GM12878 (cell line): ENCODE data around the gene BCAS3. TPM values are rescaled to one million over a fixed set of nuclear protein-coding genes. Genes with fewer than 3 reads are reported as not detected.

Experiments used
- ATAC-seq: fragments of 200-7000 bp; cut with Tn5 transposase; 3 replicates; pipeline ENCODE4 v1.9.1; 2020; ENCODE audit warnings: mild to moderate bottlenecking, moderate library complexity
- BruUV-seq: library from RNA; stranded (reverse); fragments of 400-500 nt; replicated peaks from 2 replicates; lab custom pipeline; 2021; lab: Mats Ljungman, UMichigan
- CTCF ChIA-PET: fragments of 300-600 bp; sonication (Branson Sonifier 250); formaldehyde crosslinking; extraction: SDS; loops from one replicate; lab custom pipeline; 2021; ENCODE audit warnings: inconsistent platforms; lab: Yijun Ruan, JAX
- POLR2A ChIA-PET: fragments of 350-600 bp; formaldehyde crosslinking; extraction: SDS; loops from one replicate; lab custom pipeline; 2021; ENCODE audit warnings: inconsistent platforms; lab: Charles Lee
- RAD21 ChIA-PET: fragments of 300-600 bp; sonication (Branson Sonifier 250); formaldehyde crosslinking; loops from one replicate; lab custom pipeline; 2023; ENCODE audit warnings: antibody characterized with exemption; ENCODE audit not compliant: unreplicated experiment; lab: Charles Lee
- SMC1A ChIA-PET: fragments of 300-600 bp; sonication (Branson Sonifier 250); formaldehyde crosslinking; loops from one replicate; lab custom pipeline; 2023; ENCODE audit not compliant: unreplicated experiment, uncharacterized antibody; lab: Charles Lee
- DNase-seq: peaks from one replicate; pipeline ENCODE4 v3.0.0-alpha.2; 2011; ENCODE audit warnings: low read depth, low spot score
- FAIRE-seq: peaks from 3 replicates; lab custom pipeline; 2011; peaks lifted over from hg19 to GRCh38; lab: Jason Lieb, UNC
- H2AFZ ChIP-seq: 2 replicates; pipeline ENCODE4 v1.6.0; 2011; ENCODE audit warnings: low read depth, low read length, control low read depth; ENCODE audit not compliant: control insufficient read depth
- H3K27ac ChIP-seq: 2 replicates; pipeline ENCODE4 v1.5.1; 2011; ENCODE audit warnings: control low read depth; ENCODE audit not compliant: control insufficient read depth, insufficient read depth
- H3K27me3 ChIP-seq, 2 experiments: replicated peaks in 1 of 2; 2 replicates each; pipeline versions ENCODE4 v1.6.0 to v1.6.1; 2011; ENCODE audit warnings: low read length in 1 of 2; ENCODE audit not compliant: control insufficient read depth in 2 of 2, insufficient read depth in 2 of 2
- H3K36me3 ChIP-seq, 2 experiments: 2 replicates each; pipeline ENCODE4 v1.5.1; 2011; ENCODE audit warnings: low read length in 1 of 2; ENCODE audit not compliant: control insufficient read depth in 2 of 2, insufficient read depth in 2 of 2
- H3K4me1 ChIP-seq: 2 replicates; pipeline ENCODE4 v1.6.1; 2011; ENCODE audit warnings: mild to moderate bottlenecking, low read length, moderate library complexity, mixed read lengths; ENCODE audit not compliant: control insufficient read depth, insufficient read depth
- H3K4me2 ChIP-seq: 2 replicates; pipeline ENCODE4 v1.6.0; 2011; ENCODE audit warnings: control low read depth; ENCODE audit not compliant: control insufficient read depth, insufficient read depth
- H3K4me3 ChIP-seq: fragments of 200-600 bp; sonication (generic); 2 replicates; pipeline ENCODE4 v1.5.1; 2016
- H3K79me2 ChIP-seq: 2 replicates; pipeline ENCODE4 v1.6.0; 2011; ENCODE audit warnings: low read length; ENCODE audit not compliant: control insufficient read depth, insufficient read depth
- H3K9ac ChIP-seq: 2 replicates; pipeline ENCODE4 v1.8.0; 2011; ENCODE audit warnings: low read length, control low read depth, mixed read lengths; ENCODE audit not compliant: control insufficient read depth, insufficient read depth
- H3K9me3 ChIP-seq: replicated peaks from 3 replicates; pipeline ENCODE4 v1.5.1; 2011; ENCODE audit warnings: mild to moderate bottlenecking, low read length; ENCODE audit not compliant: control insufficient read depth, insufficient read depth
- H4K20me1 ChIP-seq: 2 replicates; pipeline ENCODE4 v1.6.0; 2011; ENCODE audit not compliant: control insufficient read depth, insufficient read depth
- BACH1 ChIP-seq: fragments of 450-650 bp; IDR thresholded peaks from 2 replicates; pipeline ENCODE4 v1.6.1; 2017; ENCODE audit warnings: mild to moderate bottlenecking, borderline replicate concordance
- CEBPB ChIP-seq, 2 experiments: fragments of 150-350 bp in 1 of 2; IDR thresholded peaks; 2 replicates each; pipeline ENCODE4 v1.6.1; 2012 to 2014; ENCODE audit warnings: low read depth in 2 of 2, low read length in 2 of 2, borderline replicate concordance in 1 of 2, inconsistent platforms in 1 of 2
- EED ChIP-seq: sonication (generic); IDR thresholded peaks from 2 replicates; pipeline ENCODE4 v1.6.1; 2016; ENCODE audit warnings: antibody characterized with exemption, low read depth
- ETV6 ChIP-seq, 2 experiments: fragments of 450-650 bp in 1 of 2; IDR thresholded peaks in 1 of 2; conservative IDR thresholded peaks in 1 of 2; 2 replicates each; pipeline ENCODE4 v1.6.1; 2014; ENCODE audit warnings: antibody characterized with exemption in 1 of 2, borderline replicate concordance in 1 of 2, low read depth in 1 of 2, mild to moderate bottlenecking in 1 of 2, moderate library complexity in 1 of 2
- LARP7 ChIP-seq: fragments of 450-650 bp; IDR thresholded peaks from 2 replicates; pipeline ENCODE4 v1.6.1; 2017; ENCODE audit warnings: mild to moderate bottlenecking
- NFXL1 ChIP-seq: fragments of 450-650 bp; IDR thresholded peaks from 2 replicates; pipeline ENCODE4 v1.6.1; 2017; ENCODE audit warnings: antibody characterized with exemption, mild to moderate bottlenecking, borderline replicate concordance
- POLR2AphosphoS2 ChIP-seq: IDR thresholded peaks from 2 replicates; pipeline ENCODE4 v1.6.1; 2011; ENCODE audit warnings: low read depth, mild to moderate bottlenecking, low read length, improper control_type of control experiment, moderate library complexity
- RAD51 ChIP-seq: fragments of 450-650 bp; IDR thresholded peaks from 2 replicates; pipeline ENCODE4 v1.6.1; 2016; ENCODE audit warnings: moderate library complexity, mild to moderate bottlenecking, inconsistent platforms
- WGBS: methylation state at CpG from one replicate; pipeline ENCODE4 v1.1.6; 2016; ENCODE audit warnings: low lambda C conversion rate; ENCODE audit not compliant: insufficient replicate concordance, insufficient coverage; ENCODE audit errors: missing lambda C conversion rate; 5-methylcytosine and 5-hydroxymethylcytosine counted together
- in situ Hi-C: fragments of 300-500 bp; cut with MboI; formaldehyde crosslinking; loops from 9 replicates; pipeline ENCODE4 v1.14.3; 2018; ENCODE audit warnings: mixed read lengths
- intact Hi-C: fragments of 100-400 bp; cut with micrococcal nuclease; formaldehyde crosslinking; loops from one replicate; pipeline ENCODE4 v1.14.2; 2022; ENCODE audit not compliant: unreplicated experiment
- polyA plus RNA-seq, 11 experiments: library from polyadenylated mRNA; depleted of rRNA in 4 of 11; unstranded in 6 of 11; stranded (reverse) in 5 of 11; fragments of >200 nt; fragmentation: Nextera tagmentation in 4 of 11; fragmentation: Illumina TruSeq in 1 of 11; extraction: Ambion mirVana in 4 of 11; extraction: Trizol in 1 of 11; gene quantifications; 1 replicate in 1 of 11; 2 replicates in 10 of 11; pipeline versions ENCODE4 v1.2.1 to v1.2.3, GENCODE V29; 2011 to 2016; ENCODE audit warnings: inconsistent platforms in 2 of 11, missing spikeins in 2 of 11, low read depth in 1 of 11
- total RNA-seq, 4 experiments: library from RNA; depleted of rRNA in 3 of 4; stranded (reverse); fragments of >200 nt in 3 of 4; fragmentation: Illumina TruSeq in 1 of 4; extraction: Trizol in 1 of 4; gene quantifications; 2 replicates each; pipeline versions ENCODE4 v1.2.1 to v1.2.3, GENCODE V29; 2013 to 2021
- TF ChIP-seq, protein P1 (sequence below): IDR thresholded peaks from 2 replicates; pipeline ENCODE4 v1.6.1; 2011; ENCODE audit warnings: low read depth, mild to moderate bottlenecking, low read length, moderate library complexity, borderline replicate concordance; ENCODE audit errors: extremely low read depth

Gene BCAS3
- total and polyA plus RNA-seq, 10 of the 15 experiments (the other 5 are each of a cell fraction or from before 2014, with no cell fraction given), result 2.1 to 11.0 (median 6.6) TPM

- no TSS peak for BruUV-seq
- RAD21 ChIA-PET, result interaction anchor here (0.5 kb wide), 1 partner anchor 29 kb away, joined by 3 read pairs; no protein-coding TSS in a partner anchor
- Histone ChIP-seq H3K4me2 (no peak overlapping the region), H3K4me3 (no peak overlapping the region), H3K36me3 (no peaks in the 10 kb centered on the region; a peak in 1 of 4 replicates), H3K4me1 (no peaks in the 10 kb centered on the region), H3K79me2 (no peaks in the 10 kb centered on the region), H3K9me3 (no peaks in the 10 kb centered on the region; the same call in 2 of the 3 replicates), H3K27me3 (peaks cover 33 to 43% of the 10 kb centered on the region in 2 experiments), H3K9ac (no peak overlapping the region), H4K20me1 (no peaks in the 10 kb centered on the region), H2AFZ (no peak overlapping the region), H3K27ac (no peak overlapping the region)
- DNase-seq, result no peak
- CTCF ChIA-PET, result no interaction called here
- SMC1A ChIA-PET, result interaction anchor here (0.6 kb wide), 1 partner anchor 187 kb away, joined by 3 read pairs; no protein-coding TSS in a partner anchor
- POLR2A ChIA-PET, result no interaction called here
- in situ Hi-C loops (no loop called here), intact Hi-C loops (no loop called here)
- no peak for FAIRE-seq
- 26% methylated on average over 25 of the region's 25 CpGs for WGBS
- no peak for ATAC-seq
- no peak for TF ChIP-seq LARP7
- TF ChIP-seq RAD51, result no peak
- TF ChIP-seq BACH1, result no peak
- no peak for TF ChIP-seq EED
- TF ChIP-seq, protein P1, sequence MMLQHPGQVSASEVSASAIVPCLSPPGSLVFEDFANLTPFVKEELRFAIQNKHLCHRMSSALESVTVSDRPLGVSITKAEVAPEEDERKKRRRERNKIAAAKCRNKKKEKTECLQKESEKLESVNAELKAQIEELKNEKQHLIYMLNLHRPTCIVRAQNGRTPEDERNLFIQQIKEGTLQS, result no peak
- peak; percentile 53 for TF ChIP-seq NFXL1
- no peak for TF ChIP-seq POLR2AphosphoS2
- no peak for TF ChIP-seq CEBPB (IDR thresholded peaks at IDR 0.05; ENCODE audit: borderline replicate concordance in 1 of 2, low read depth in 2 of 2, low read length in 2 of 2)
- TF ChIP-seq ETV6 (conservative IDR thresholded peaks at IDR 0.05 in 1 of 2, IDR thresholded peaks at IDR 0.05 in 1 of 2; ENCODE audit: borderline replicate concordance in 1 of 2, low read depth in 1 of 2), result peak in 1 of 2 experiments; percentile 94; a peak in 1 of 4 replicates
- TF ChIP-seq, all 136 proteins: peak for 2
These were observed 723.9 kb downstream of the BCAS3 start for GRCh38 chr17:61401389-61402072.
